ENCODE data around the gene ASB7.
"Not testable (repeated sequence)": the region's sequence is repeated elsewhere in the genome, so short reads cannot be mapped to it uniquely, and the experiment has no call there.

Gene ASB7

DNA sequence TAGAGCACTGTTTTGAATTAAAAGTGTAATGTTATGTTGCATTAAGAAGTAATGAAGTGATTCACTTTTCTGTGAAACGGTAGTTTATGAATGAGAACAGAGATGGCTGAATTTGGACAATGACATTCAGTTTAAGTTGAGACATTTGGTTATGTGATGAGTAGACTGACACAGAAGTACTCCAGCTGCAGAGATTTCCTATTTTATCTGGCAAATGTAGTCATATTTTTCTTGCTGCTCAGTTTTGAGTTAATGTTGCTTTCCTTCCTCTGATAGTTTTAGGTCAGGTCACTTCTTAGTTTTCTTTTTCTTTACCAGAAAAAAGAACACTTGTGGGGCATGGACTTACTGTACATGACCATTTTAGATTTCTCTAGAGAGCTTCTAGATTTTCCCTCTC lies 51.2 kb downstream of the ASB7 start:
- DNase-seq = no peak

GRCh38 chr15:100658895-100659294 lies 56.5 kb downstream of the ASB7 start:
- no peak for DNase-seq

DNA sequence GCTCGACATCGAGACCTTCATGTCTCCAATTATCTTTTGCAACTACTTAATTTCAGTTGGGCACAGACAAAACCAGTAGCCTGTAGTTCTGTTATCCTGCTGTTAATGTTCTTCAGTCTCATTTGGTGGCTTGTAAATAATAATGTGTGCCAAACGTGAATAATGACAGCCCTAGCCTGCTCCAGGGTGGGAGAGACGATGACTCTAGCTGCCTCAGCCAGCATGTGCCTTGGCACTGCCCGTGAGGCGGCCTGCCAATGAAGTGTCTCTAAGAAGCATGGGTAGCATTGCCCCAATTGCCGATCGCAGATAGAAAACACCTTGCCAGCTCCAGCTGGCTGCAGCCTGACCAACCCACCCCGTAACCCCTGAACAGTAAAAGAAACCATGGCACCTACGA lies 58.8 kb downstream of the ASB7 start:
- DNase-seq = no peak

- no peak for DNase-seq
These were observed 60.9 kb downstream of the ASB7 start for GRCh38 chr15:100663086-100663914.

- no peak for DNase-seq
These were observed 61.5 kb downstream of the ASB7 start for GRCh38 chr15:100663915-100664281.

- DNase-seq = no peak
These were observed 63.2 kb downstream of the ASB7 start for GRCh38 chr15:100665570-100665969.

- no peak for DNase-seq
These were observed 65.3 kb downstream of the ASB7 start for GRCh38 chr15:100667405-100668347.

DNA sequence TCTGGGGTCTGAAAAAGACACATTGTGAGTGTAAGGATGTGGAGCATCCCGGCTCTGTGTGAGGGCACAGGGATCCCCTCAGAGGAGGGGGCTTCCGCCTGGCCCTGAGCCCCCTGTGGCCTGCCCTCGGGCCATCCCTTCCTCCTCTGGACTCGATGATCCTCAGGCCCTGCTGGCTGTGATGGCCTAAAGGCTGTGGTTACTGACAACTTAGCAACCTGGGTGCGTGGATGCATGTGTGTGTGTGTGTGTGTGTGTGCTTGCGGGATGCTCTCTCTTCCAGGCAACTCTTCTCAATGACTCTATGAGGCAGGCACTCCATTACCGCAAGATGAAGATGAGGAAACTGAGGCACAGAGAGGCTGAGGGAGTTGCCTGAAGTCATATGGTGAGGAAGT lies 66.0 kb downstream of the ASB7 start:
- DNase-seq = no peak

DNA sequence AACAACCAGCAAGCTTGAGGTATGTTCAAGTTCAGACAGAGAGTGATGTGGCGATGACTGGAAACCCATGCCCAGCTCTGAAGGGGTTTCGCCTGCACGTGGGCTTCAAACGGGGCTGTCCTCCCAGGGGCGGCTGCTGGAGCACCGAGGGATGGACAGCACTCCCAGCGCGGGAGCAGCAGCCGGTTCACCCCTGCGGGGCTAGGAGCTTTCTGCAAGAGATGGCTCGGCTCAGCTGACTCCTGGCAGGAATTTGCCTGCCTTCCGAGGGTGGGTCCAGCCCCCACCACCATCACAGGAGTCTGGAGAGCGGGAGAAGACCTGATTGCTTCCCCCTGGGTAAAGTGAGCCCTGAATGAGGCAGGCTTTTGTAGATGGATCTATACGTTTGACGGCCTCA lies 66.9 kb downstream of the ASB7 start:
- no peak for DNase-seq

DNA sequence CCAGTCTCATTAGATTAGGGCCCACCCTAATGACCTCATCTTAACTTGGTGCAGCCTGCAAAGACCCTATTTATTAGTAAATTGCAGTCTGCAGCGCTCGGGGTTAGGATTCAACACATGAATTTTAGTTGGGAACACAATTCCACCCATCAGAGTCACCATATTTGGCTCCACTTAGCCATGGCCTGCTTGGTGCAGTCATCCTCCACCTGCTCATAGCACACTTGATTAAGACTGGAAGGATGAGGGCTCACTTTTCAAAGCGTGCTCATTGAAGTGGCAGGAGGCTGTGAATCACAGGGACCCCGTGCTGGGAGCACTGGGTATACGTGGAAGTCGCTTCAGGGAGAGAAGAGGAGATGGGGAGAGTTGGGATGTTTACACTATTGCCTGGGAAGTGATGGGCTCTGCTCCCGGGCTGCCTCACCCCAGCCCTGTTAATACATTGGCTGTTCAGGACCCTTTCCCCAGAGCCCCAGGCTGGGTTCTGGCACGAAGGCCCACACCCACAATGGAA lies 68.2 kb downstream of the ASB7 start:
- DNase-seq = no peak

DNA sequence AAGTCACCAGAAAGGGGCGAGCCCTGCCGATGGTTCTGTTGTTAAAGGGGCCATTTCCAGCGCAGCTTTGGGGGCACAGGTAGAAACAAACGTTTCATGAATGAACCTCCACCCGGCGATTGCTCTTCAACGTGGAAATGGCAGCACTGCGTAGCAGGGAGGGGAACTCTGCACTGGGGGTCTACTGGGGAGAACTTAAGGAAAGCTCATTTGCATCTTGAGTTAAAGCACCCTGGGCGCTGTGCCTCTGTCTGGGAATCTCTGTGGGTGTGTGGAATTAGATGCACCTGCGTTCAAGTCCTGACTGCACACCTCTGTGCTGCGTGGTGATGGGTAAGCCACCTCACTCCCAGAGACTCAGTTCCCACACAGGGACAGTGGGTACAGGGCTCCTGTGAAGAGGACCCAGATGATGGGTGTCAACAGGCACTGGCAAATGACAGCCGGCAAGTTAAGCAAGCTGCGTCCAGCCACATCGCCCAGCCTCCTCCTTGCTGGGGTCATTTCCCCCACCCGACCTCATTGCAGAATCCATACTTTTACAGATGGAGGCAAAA lies 68.8 kb downstream of the ASB7 start:
- no peak for DNase-seq

GRCh38 chr15:100671858-100672543 lies 69.6 kb downstream of the ASB7 start:
- no peak for DNase-seq

- no peak for DNase-seq
These were observed 70.6 kb downstream of the ASB7 start for GRCh38 chr15:100672959-100673358.

- DNase-seq = not testable (repeated sequence)
These were observed 76.8 kb downstream of the ASB7 start for GRCh38 chr15:100679151-100679550.

DNA sequence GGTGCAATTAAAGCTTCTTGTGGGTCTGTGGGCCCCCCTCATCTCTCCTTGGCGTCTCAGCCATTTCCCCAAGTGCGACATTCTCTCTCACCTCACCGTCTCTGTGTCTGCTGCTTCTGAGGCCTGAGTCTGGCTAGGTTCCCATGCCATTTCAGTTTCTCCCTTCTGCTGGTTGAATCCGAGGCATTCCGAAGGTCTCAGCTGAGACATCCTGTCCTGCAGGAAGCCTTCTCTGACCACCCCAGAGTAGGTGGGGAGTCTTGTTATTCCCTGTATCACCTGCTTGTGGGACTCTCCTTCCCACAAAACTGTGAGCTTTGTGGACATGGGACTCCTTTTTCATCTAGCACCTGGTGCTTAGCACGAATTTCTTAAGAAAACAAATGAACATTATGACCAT lies 78.3 kb downstream of the ASB7 start:
- no peak for DNase-seq

GRCh38 chr15:100681335-100681746 lies 79.0 kb downstream of the ASB7 start:
- DNase-seq = no peak

DNA sequence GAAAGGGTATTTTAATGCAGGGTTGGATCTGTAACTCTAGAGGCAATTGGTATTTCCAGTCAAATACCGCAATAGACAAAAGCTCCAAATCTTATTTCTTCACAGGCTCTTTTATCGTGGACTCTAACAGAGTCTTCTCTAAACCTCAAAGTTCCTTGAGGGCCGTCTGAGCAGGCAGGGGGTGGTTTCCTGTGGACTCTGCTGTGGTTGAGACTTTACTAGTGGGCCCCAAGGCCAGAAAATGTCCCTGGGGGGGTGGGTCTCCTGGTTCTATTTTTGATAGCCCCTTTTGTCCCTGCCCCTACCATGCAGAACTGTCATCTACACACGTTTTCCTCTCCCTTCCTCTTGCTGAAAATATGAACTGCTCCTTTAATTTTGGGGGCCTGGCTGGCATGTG lies 80.1 kb downstream of the ASB7 start:
- DNase-seq = no peak

- no peak for DNase-seq
These were observed 81.0 kb downstream of the ASB7 start for GRCh38 chr15:100683434-100683833.

DNA sequence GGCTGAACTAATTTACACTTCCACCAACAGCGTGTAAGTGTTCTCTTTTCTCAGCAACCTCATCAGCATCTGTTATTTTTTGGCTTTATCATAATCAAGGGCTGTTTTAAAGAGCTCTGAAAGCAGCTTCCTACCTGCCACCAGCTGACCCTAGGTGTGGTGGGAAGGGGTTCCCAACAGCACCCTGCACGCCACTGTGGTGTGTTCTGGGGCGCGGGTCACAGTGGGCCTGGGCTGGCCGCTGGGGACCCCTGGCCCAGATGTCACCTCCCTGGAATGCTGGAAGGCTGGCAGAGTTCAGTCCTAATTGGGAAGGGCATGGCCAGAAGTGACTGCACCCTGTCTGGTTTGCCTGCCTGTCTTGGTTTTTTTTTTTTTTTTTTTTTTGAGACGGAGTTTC lies 82.2 kb downstream of the ASB7 start:
- DNase-seq = no peak

GRCh38 chr15:100686021-100686724 lies 83.8 kb downstream of the ASB7 start:
- no peak for DNase-seq

GRCh38 chr15:100686725-100687473 lies 84.5 kb downstream of the ASB7 start:
- no peak for DNase-seq

Data from CD4-positive, alpha-beta T cell treated with Interleukin-6 for 4 hours (primary cell).